PC-3 (cell line): Measurements from ENCODE around the gene ASTN2. TPM values are rescaled to one million over a fixed set of nuclear protein-coding genes. Genes with fewer than 3 reads are reported as not detected.

Source experiments
- ATAC-seq: fragments of 200-7000 bp; cut with Tn5 transposase; 2 replicates; pipeline ENCODE4 v1.9.1; 2020; ENCODE audit warnings: mild to moderate bottlenecking, moderate library complexity
- BruUV-seq: library from RNA; stranded (reverse); fragments of 400-500 nt; replicated peaks from 2 replicates; lab custom pipeline; 2021; lab: Mats Ljungman, UMichigan
- CTCF ChIA-PET: fragments of 300-600 bp; sonication (Branson Sonifier 250); formaldehyde crosslinking; loops from one replicate; lab custom pipeline; 2022; ENCODE audit warnings: antibody characterized with exemption; lab: Charles Lee
- POLR2A ChIA-PET: fragments of 300-600 bp; sonication (Branson Sonifier 250); formaldehyde crosslinking; loops from one replicate; lab custom pipeline; 2022; ENCODE audit warnings: antibody characterized with exemption; ENCODE audit not compliant: unreplicated experiment; lab: Charles Lee
- DNase-seq: peaks from one replicate; pipeline ENCODE4 v3.0.0-alpha.2; 2015
- H2AFZ ChIP-seq: fragments of 300-600 bp; sonication (generic); 2 replicates; pipeline ENCODE4 v1.6.0; 2016; ENCODE audit warnings: antibody characterized with exemption, low read length
- H3F3A ChIP-seq: fragments of 300-600 bp; sonication (generic); one replicate; pipeline ENCODE4 v1.6.0; 2017; ENCODE audit warnings: antibody characterized with exemption, low read length, control low read depth, mild to moderate bottlenecking; ENCODE audit not compliant: unreplicated experiment
- H3K27ac ChIP-seq: fragments of 300-600 bp; sonication (generic); 2 replicates; pipeline ENCODE4 v1.5.1; 2016; ENCODE audit warnings: mild to moderate bottlenecking, low read length
- H3K27me3 ChIP-seq: fragments of 300-600 bp; sonication (generic); 2 replicates; pipeline ENCODE4 v1.6.1; 2016; ENCODE audit warnings: low read length, mixed read lengths
- H3K36me3 ChIP-seq: fragments of 300-600 bp; sonication (generic); 2 replicates; pipeline ENCODE4 v1.6.1; 2016; ENCODE audit warnings: low read depth, mixed run types, low read length, mixed read lengths
- H3K4me1 ChIP-seq: fragments of 300-600 bp; sonication (generic); 2 replicates; pipeline ENCODE4 v1.5.1; 2016; ENCODE audit warnings: low read length; ENCODE audit not compliant: insufficient read depth
- H3K4me2 ChIP-seq: fragments of 300-600 bp; sonication (generic); 2 replicates; pipeline ENCODE4 v1.6.0; 2016; ENCODE audit warnings: low read length
- H3K4me3 ChIP-seq: fragments of 300-600 bp; sonication (generic); 2 replicates; pipeline ENCODE4 v1.5.1; 2016; ENCODE audit warnings: mild to moderate bottlenecking, low read length, mixed read lengths
- H3K79me2 ChIP-seq: fragments of 300-600 bp; sonication (generic); 2 replicates; pipeline ENCODE4 v1.6.1; 2017; ENCODE audit warnings: low read length, mixed read lengths
- H3K9ac ChIP-seq: fragments of 300-600 bp; sonication (generic); 2 replicates; pipeline ENCODE4 v1.6.0; 2016; ENCODE audit warnings: mild to moderate bottlenecking, low read length
- H3K9me2 ChIP-seq: fragments of 300-600 bp; sonication (generic); replicated peaks from 2 replicates; pipeline ENCODE4 v1.6.1; 2016; ENCODE audit warnings: mixed run types, low read length, mixed read lengths
- H3K9me3 ChIP-seq: fragments of 300-600 bp; sonication (generic); 2 replicates; pipeline ENCODE4 v1.6.1; 2016; ENCODE audit warnings: low read length, mixed read lengths
- H4K20me1 ChIP-seq: fragments of 300-600 bp; sonication (generic); 2 replicates; pipeline ENCODE4 v1.6.1; 2016; ENCODE audit warnings: low read length, mixed read lengths
- EZH2 ChIP-seq: fragments of 300-600 bp; sonication (generic); IDR thresholded peaks from one replicate; pipeline ENCODE4 v1.6.1; 2017; ENCODE audit warnings: antibody characterized with exemption, mild to moderate bottlenecking, low read length; ENCODE audit not compliant: unreplicated experiment
- EZH2phosphoT487 ChIP-seq: fragments of 300-600 bp; sonication (generic); IDR thresholded peaks from 2 replicates; pipeline ENCODE4 v1.6.1; 2018; ENCODE audit warnings: mild to moderate bottlenecking, antibody characterized with exemption, low read length, borderline replicate concordance
- intact Hi-C: fragments of 100-400 bp; cut with micrococcal nuclease; formaldehyde crosslinking; loops from 2 replicates; pipeline ENCODE4 v1.9.0; 2023
- total RNA-seq: library from RNA; depleted of rRNA; stranded (reverse); fragments of >200 nt; gene quantifications from 2 replicates; pipeline ENCODE4 v1.2.3, GENCODE V29; 2014
- TF ChIP-seq, protein P1 (sequence below): fragments of 300-600 bp; sonication (generic); conservative IDR thresholded peaks from 2 replicates; pipeline ENCODE4 v1.5.1; 2017; ENCODE audit warnings: antibody characterized with exemption, low read depth, mild to moderate bottlenecking, low read length

The ASTN2 gene
- total RNA-seq, 1 experiment from 2014 or later, result 3.5 TPM

GRCh38 chr9:116587919-116588318 is 826.9 kb downstream of the ASTN2 start:
- BruUV-seq, result no TSS peak
- Histone ChIP-seq H3K9me2 (no peaks in the 10 kb centered on the region), H3K9me3 (no peaks in the 10 kb centered on the region), H3K9ac (no peak overlapping the region), H3K4me1 (no peaks in the 10 kb centered on the region), H3K79me2 (no peaks in the 10 kb centered on the region), H3K36me3 (no peaks in the 10 kb centered on the region), H3K27me3 (no peaks in the 10 kb centered on the region), H3K4me3 (no peak overlapping the region), H3F3A (no peaks in the 10 kb centered on the region), H2AFZ (no peak overlapping the region), H3K4me2 (no peak overlapping the region), H4K20me1 (no peaks in the 10 kb centered on the region), H3K27ac (no peak overlapping the region)
- DNase-seq (peak; percentile 6), ATAC-seq (no peak)
- intact Hi-C loops, result no loop called here
- CTCF ChIA-PET, result no interaction called here
- POLR2A ChIA-PET, result no interaction called here
- TF ChIP-seq, protein P1, sequence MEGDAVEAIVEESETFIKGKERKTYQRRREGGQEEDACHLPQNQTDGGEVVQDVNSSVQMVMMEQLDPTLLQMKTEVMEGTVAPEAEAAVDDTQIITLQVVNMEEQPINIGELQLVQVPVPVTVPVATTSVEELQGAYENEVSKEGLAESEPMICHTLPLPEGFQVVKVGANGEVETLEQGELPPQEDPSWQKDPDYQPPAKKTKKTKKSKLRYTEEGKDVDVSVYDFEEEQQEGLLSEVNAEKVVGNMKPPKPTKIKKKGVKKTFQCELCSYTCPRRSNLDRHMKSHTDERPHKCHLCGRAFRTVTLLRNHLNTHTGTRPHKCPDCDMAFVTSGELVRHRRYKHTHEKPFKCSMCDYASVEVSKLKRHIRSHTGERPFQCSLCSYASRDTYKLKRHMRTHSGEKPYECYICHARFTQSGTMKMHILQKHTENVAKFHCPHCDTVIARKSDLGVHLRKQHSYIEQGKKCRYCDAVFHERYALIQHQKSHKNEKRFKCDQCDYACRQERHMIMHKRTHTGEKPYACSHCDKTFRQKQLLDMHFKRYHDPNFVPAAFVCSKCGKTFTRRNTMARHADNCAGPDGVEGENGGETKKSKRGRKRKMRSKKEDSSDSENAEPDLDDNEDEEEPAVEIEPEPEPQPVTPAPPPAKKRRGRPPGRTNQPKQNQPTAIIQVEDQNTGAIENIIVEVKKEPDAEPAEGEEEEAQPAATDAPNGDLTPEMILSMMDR, result no peak
- TF ChIP-seq EZH2 (no peak), EZH2phosphoT487 (no peak)

GRCh38 chr9:116585896-116586295 is 829.0 kb downstream of the ASTN2 start:
- Histone ChIP-seq H3K4me1 (no peaks in the 10 kb centered on the region), H3K9me3 (no peaks in the 10 kb centered on the region), H3K4me2 (no peak overlapping the region), H3K9ac (no peak overlapping the region), H3K4me3 (no peak overlapping the region), H3K79me2 (no peaks in the 10 kb centered on the region), H2AFZ (no peak overlapping the region), H3K9me2 (no peaks in the 10 kb centered on the region), H3K27ac (no peak overlapping the region), H4K20me1 (no peaks in the 10 kb centered on the region), H3F3A (no peaks in the 10 kb centered on the region), H3K36me3 (no peaks in the 10 kb centered on the region), H3K27me3 (no peaks in the 10 kb centered on the region)
- ChIA-PET POLR2A (no interaction called here), CTCF (no interaction called here)
- BruUV-seq, result no TSS peak
- TF ChIP-seq, protein P1, result no peak
- TF ChIP-seq EZH2phosphoT487 (no peak), EZH2 (no peak)
- intact Hi-C loops, result no loop called here
- ATAC-seq (no peak), DNase-seq (no peak)

- H3K4me2 ChIP-seq, result no peak overlapping the region
- H3K27ac ChIP-seq, result no peak overlapping the region
- H3K4me3 ChIP-seq, result no peak overlapping the region
- no peaks in the 10 kb centered on the region for H3K27me3 ChIP-seq
- no peaks in the 10 kb centered on the region for H3F3A ChIP-seq
- H3K9me2 ChIP-seq, result no peaks in the 10 kb centered on the region
- BruUV-seq, result no TSS peak
- no peak overlapping the region for H2AFZ ChIP-seq
- CTCF ChIA-PET, result no interaction called here
- POLR2A ChIA-PET, result no interaction called here
- TF ChIP-seq EZH2, result no peak
- TF ChIP-seq, protein P1, result no peak
- TF ChIP-seq EZH2phosphoT487, result no peak
- H4K20me1 ChIP-seq, result no peaks in the 10 kb centered on the region
- no peaks in the 10 kb centered on the region for H3K79me2 ChIP-seq
- DNase-seq, result no peak
- H3K4me1 ChIP-seq, result no peaks in the 10 kb centered on the region
- H3K9me3 ChIP-seq, result no peaks in the 10 kb centered on the region
- H3K9ac ChIP-seq, result no peak overlapping the region
- intact Hi-C loops, result no loop called here
- no peaks in the 10 kb centered on the region for H3K36me3 ChIP-seq
- ATAC-seq, result no peak
Measured at GRCh38 chr9:116585204-116585603, 829.7 kb downstream of the ASTN2 start.
